ENCODE measurements around the gene ZNF474. TPM values are rescaled to one million over a fixed set of nuclear protein-coding genes. Genes with fewer than 3 reads are reported as not detected.

Gene ZNF474
- total RNA-seq, 2 experiments from 2014 or later, result 0.28 TPM; not detected in 1

GRCh38 chr5:122190156-122190555 lies 60.8 kb downstream of the ZNF474 start:
- intact Hi-C loops (cut with DNase I, micrococcal nuclease), result loop anchor here in 1 of 2 experiments (5.0 kb wide), 1 partner anchor 1177 kb away; no protein-coding TSS in a partner anchor
- ChIA-PET CTCF (no interaction called here), POLR2A (no interaction called here)
- ATAC-seq (ENCODE audit: poor library complexity) (no peak), DNase-seq (no peak)
- no peaks in the 10 kb centered on the region for H3K4me1 ChIP-seq (ENCODE audit: insufficient read depth, low read length)
- Mint-ChIP-seq H3K9me3 (no peaks in the 10 kb centered on the region), H3K36me3 (ENCODE audit: low read depth) (no peaks in the 10 kb centered on the region), H3K4me3 (no peak overlapping the region), H3K27me3 (peaks cover 38% of the 10 kb centered on the region), H3K4me1 (ENCODE audit: low read depth) (no peaks in the 10 kb centered on the region), H3K27ac (no peak overlapping the region)
- no peak for TF ChIP-seq CTCF (IDR thresholded peaks at IDR 0.05)
- no peaks in the 10 kb centered on the region for H3K36me3 ChIP-seq (ENCODE audit: insufficient read depth, low read length)
- no peak overlapping the region for H3K4me3 ChIP-seq (ENCODE audit: low read length)
- H3K27me3 ChIP-seq (ENCODE audit: control insufficient read depth in 1 of 2, insufficient read depth in 2 of 2, low read length in 2 of 2), result peaks cover 0 to 3% of the 10 kb centered on the region in 2 experiments
- H3K9me3 ChIP-seq (ENCODE audit: control insufficient read depth in 1 of 2, insufficient read depth in 1 of 2, low read length in 2 of 2), result no peaks in the 10 kb centered on the region
- H3K27ac ChIP-seq (ENCODE audit: low read depth in 1 of 2, low read length in 2 of 2), result no peak overlapping the region

- Histone ChIP-seq H3K4me3 (ENCODE audit: low read length) (no peak overlapping the region), H3K36me3 (ENCODE audit: insufficient read depth, low read length) (no peaks in the 10 kb centered on the region), H3K4me1 (ENCODE audit: insufficient read depth, low read length) (no peaks in the 10 kb centered on the region), H3K27ac (ENCODE audit: low read depth in 1 of 2, low read length in 2 of 2) (no peak overlapping the region), H3K27me3 (ENCODE audit: control insufficient read depth in 1 of 2, insufficient read depth in 2 of 2, low read length in 2 of 2) (peaks cover 0 to 3% of the 10 kb centered on the region in 2 experiments), H3K9me3 (ENCODE audit: control insufficient read depth in 1 of 2, insufficient read depth in 1 of 2, low read length in 2 of 2) (no peaks in the 10 kb centered on the region)
- no peak for ATAC-seq (ENCODE audit: poor library complexity)
- CTCF ChIA-PET, result no interaction called here
- intact Hi-C loops (cut with DNase I, micrococcal nuclease), result loop anchor here in 1 of 2 experiments (5.0 kb wide), 1 partner anchor 1175 kb away; no protein-coding TSS in a partner anchor
- TF ChIP-seq CTCF (IDR thresholded peaks at IDR 0.05), result peak; percentile 45
- H3K36me3 Mint-ChIP-seq (ENCODE audit: low read depth), result no peaks in the 10 kb centered on the region
- no peaks in the 10 kb centered on the region for H3K9me3 Mint-ChIP-seq
- peak in 3 of 14 experiments; percentile 17 to 28 (median 27) for DNase-seq
- POLR2A ChIA-PET, result no interaction called here
- no peak overlapping the region for H3K27ac Mint-ChIP-seq
- H3K27me3 Mint-ChIP-seq, result peaks cover 30% of the 10 kb centered on the region
- no peaks in the 10 kb centered on the region for H3K4me1 Mint-ChIP-seq (ENCODE audit: low read depth)
- no peak overlapping the region for H3K4me3 Mint-ChIP-seq
Measured at GRCh38 chr5:122192497-122193496, 63.5 kb downstream of the ZNF474 start.

GRCh38 chr5:122195802-122196394 lies 66.6 kb downstream of the ZNF474 start:
- Histone ChIP-seq H3K9me3 (ENCODE audit: control insufficient read depth in 1 of 2, insufficient read depth in 1 of 2, low read length in 2 of 2) (no peaks in the 10 kb centered on the region), H3K36me3 (ENCODE audit: insufficient read depth, low read length) (no peaks in the 10 kb centered on the region), H3K27ac (ENCODE audit: low read depth in 1 of 2, low read length in 2 of 2) (no peak overlapping the region), H3K4me3 (ENCODE audit: low read length) (no peak overlapping the region), H3K27me3 (ENCODE audit: control insufficient read depth in 1 of 2, insufficient read depth in 2 of 2, low read length in 2 of 2) (peaks cover 0 to 3% of the 10 kb centered on the region in 2 experiments), H3K4me1 (ENCODE audit: insufficient read depth, low read length) (no peaks in the 10 kb centered on the region)
- ChIA-PET POLR2A (no interaction called here), CTCF (no interaction called here)
- ATAC-seq (ENCODE audit: poor library complexity), result no peak
- H3K27ac Mint-ChIP-seq, result no peak overlapping the region
- intact Hi-C loops (cut with DNase I, micrococcal nuclease), result no loop called here
- no peak overlapping the region for H3K4me3 Mint-ChIP-seq
- no peaks in the 10 kb centered on the region for H3K9me3 Mint-ChIP-seq
- no peak for TF ChIP-seq CTCF (IDR thresholded peaks at IDR 0.05)
- H3K4me1 Mint-ChIP-seq (ENCODE audit: low read depth), result no peaks in the 10 kb centered on the region
- no peak for DNase-seq
- H3K27me3 Mint-ChIP-seq, result peaks cover 26% of the 10 kb centered on the region
- H3K36me3 Mint-ChIP-seq (ENCODE audit: low read depth), result no peaks in the 10 kb centered on the region

Measured in CD4-positive, alpha-beta T cell (primary cell).